Measurements from ENCODE around the gene DICER1. TPM values are rescaled to one million over a fixed set of nuclear protein-coding genes. Genes with fewer than 3 reads are reported as not detected.
A peak's percentile ranks its signal among the peaks of the same experiment; 100 is the strongest.
"Not testable (repeated sequence)": the region's sequence is repeated elsewhere in the genome, so short reads cannot be mapped to it uniquely, and the experiment has no call there.

Gene DICER1
- total RNA-seq, 1 donor from 2014 or later, result 66.4 TPM

DNA sequence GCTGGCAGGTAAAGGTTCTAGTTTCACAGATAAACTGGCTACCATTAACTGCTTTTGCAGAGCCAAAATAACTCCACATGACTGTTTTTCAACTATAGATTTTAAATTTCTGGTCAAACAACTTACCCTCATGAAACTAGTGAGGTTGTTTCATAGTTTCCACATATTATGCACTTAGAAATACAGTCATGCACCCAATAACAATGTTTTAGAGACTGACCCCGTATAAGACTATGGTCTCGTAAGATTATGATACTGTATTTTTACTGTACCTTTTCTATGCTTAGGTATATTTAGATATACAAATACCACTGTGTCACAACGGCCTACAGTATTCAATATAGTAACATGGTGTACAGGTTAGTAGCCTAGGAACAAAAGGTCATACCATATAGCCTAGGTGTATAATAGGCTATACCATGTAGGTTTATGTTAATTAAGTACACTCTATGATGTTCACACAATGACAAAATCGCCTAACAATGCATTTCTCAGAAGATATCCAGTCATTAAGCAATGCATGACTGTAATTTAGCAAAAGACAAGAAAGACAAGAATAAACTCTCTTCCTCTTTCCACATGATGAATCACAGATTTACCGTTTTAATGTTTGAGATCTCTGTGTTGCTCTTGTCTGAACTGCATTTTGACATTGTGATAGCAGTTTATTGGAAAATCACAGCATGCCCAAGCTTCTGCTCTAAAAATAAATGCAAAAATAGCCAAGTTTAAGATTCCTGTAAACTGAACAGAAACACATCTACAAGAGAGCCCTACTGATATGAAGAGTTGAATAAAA, 17.1 kb downstream of the DICER1 start:
- H3K27me3 ChIP-seq (ENCODE audit: low read depth), result no peaks in the 10 kb centered on the region
- intact Hi-C loops (cut with DNase I), result no loop called here
- H3K27ac ChIP-seq, result peak overlapping the region; percentile 9
- ATAC-seq (peak; percentile 9 to 29), DNase-seq (no peak)
- TF ChIP-seq, protein P1, sequence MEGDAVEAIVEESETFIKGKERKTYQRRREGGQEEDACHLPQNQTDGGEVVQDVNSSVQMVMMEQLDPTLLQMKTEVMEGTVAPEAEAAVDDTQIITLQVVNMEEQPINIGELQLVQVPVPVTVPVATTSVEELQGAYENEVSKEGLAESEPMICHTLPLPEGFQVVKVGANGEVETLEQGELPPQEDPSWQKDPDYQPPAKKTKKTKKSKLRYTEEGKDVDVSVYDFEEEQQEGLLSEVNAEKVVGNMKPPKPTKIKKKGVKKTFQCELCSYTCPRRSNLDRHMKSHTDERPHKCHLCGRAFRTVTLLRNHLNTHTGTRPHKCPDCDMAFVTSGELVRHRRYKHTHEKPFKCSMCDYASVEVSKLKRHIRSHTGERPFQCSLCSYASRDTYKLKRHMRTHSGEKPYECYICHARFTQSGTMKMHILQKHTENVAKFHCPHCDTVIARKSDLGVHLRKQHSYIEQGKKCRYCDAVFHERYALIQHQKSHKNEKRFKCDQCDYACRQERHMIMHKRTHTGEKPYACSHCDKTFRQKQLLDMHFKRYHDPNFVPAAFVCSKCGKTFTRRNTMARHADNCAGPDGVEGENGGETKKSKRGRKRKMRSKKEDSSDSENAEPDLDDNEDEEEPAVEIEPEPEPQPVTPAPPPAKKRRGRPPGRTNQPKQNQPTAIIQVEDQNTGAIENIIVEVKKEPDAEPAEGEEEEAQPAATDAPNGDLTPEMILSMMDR (IDR thresholded peaks at IDR 0.05), result no peak
- H3K36me3 ChIP-seq, result no peaks in the 10 kb centered on the region
- H3K9me3 ChIP-seq, result peaks cover 9% of the 10 kb centered on the region
- peaks cover 65% of the 10 kb centered on the region for H3K4me1 ChIP-seq
- no peak overlapping the region for H3K4me3 ChIP-seq

DNA sequence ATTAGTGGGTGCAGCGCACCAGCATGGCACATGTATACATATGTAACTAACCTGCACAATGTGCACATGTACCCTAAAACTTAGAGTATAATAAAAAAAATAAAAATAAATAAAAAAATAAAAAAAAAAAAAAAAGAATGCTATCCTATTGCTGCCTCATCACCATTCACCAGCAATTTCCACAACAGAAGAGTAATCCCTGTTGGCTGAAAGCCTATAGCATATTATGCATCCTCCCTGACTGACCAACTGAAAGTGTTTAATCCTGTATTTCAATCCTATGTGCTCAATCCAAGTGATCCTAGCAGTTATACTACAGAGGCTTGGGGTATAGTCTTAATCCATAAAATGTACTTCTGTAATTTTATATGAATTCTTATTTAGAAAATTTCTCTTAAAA, 18.5 kb downstream of the DICER1 start:
- no peak for ATAC-seq
- H3K9me3 ChIP-seq, result no peaks in the 10 kb centered on the region
- no peak for DNase-seq
- H3K4me1 ChIP-seq, result peaks cover 71% of the 10 kb centered on the region
- TF ChIP-seq, protein P1 (IDR thresholded peaks at IDR 0.05), result no peak
- no peak overlapping the region for H3K4me3 ChIP-seq
- no peak overlapping the region for H3K27ac ChIP-seq
- intact Hi-C loops (cut with DNase I), result no loop called here
- no peaks in the 10 kb centered on the region for H3K36me3 ChIP-seq
- H3K27me3 ChIP-seq (ENCODE audit: low read depth), result no peaks in the 10 kb centered on the region

GRCh38 chr14:95138455-95138854, 18.9 kb downstream of the DICER1 start:
- H3K27ac ChIP-seq; intact Hi-C loops (cut with DNase I); ATAC-seq; H3K27me3 ChIP-seq (ENCODE audit: low read depth); DNase-seq; H3K9me3 ChIP-seq; H3K4me3 ChIP-seq; H3K36me3 ChIP-seq: not testable (repeated sequence)
- peaks cover 69% of the 10 kb centered on the region for H3K4me1 ChIP-seq

- H3K4me3 ChIP-seq, result no peak overlapping the region
- TF ChIP-seq, protein P1 (IDR thresholded peaks at IDR 0.05), result no peak
- intact Hi-C loops (cut with DNase I), result no loop called here
Measured at GRCh38 chr14:95137804-95138167, 19.5 kb downstream of the DICER1 start.

DNA sequence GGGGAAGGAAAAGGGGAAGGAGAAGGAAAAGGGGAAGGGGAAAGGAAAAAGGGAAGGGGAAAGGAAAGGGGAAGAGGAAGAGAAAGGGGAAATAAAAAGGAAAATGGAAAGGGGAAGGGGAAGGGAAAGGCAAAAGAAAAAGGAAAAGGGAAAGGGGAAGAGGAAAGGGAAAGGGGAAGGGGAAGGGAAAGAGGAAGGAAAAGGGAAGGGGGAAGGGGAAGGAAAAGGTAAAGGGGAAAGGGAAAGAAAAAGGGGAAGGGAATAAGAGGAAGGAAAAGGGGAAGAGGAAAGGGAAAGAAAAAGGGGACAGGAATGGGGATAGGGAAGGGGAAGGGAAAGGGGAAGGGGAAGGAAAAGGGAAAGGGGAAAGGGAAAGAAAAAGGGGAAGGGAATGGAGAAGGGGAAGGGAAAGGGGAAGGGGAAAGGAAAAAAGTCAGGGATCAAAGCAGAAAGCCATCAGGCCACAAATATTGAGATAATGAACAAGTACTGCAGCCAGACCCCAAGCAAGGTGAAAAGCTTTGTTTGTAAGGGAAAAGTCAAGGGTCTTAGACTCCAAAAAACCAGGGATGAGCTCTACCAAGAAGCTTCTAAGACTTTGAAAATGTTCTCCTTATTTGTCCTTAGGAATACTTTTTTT, 20.0 kb downstream of the DICER1 start:
- Histone ChIP-seq H3K4me3 (no peak overlapping the region), H3K9me3 (no peaks in the 10 kb centered on the region), H3K27me3 (ENCODE audit: low read depth) (no peaks in the 10 kb centered on the region), H3K36me3 (peaks cover 11% of the 10 kb centered on the region), H3K27ac (peak overlapping the region; percentile 7), H3K4me1 (peaks cover 57% of the 10 kb centered on the region)
- ATAC-seq (no peak), DNase-seq (no peak)
- TF ChIP-seq, protein P1 (IDR thresholded peaks at IDR 0.05), result no peak
- intact Hi-C loops (cut with DNase I), result no loop called here

More at GRCh38 chr14:95137804-95138167, 19.5 kb downstream of the DICER1 start:
- Histone ChIP-seq H3K4me1 (peaks cover 62% of the 10 kb centered on the region), H3K9me3 (no peaks in the 10 kb centered on the region), H3K27me3 (ENCODE audit: low read depth) (no peaks in the 10 kb centered on the region), H3K27ac (peak overlapping the region; percentile 7), H3K36me3 (peaks cover 6% of the 10 kb centered on the region)
- DNase-seq (no peak), ATAC-seq (no peak)

GRCh38 chr14:95136631-95137030, 20.7 kb downstream of the DICER1 start:
- no peak for ATAC-seq
- no peak for DNase-seq
- TF ChIP-seq, protein P1 (IDR thresholded peaks at IDR 0.05), result no peak
- no peak overlapping the region for H3K27ac ChIP-seq
- peaks cover 53% of the 10 kb centered on the region for H3K4me1 ChIP-seq
- no peaks in the 10 kb centered on the region for H3K27me3 ChIP-seq (ENCODE audit: low read depth)
- peaks cover 17% of the 10 kb centered on the region for H3K36me3 ChIP-seq
- no peaks in the 10 kb centered on the region for H3K9me3 ChIP-seq
- intact Hi-C loops (cut with DNase I), result no loop called here
- no peak overlapping the region for H3K4me3 ChIP-seq
